Raji (cell line): ENCODE results near the gene IQSEC1.

ENCODE experiments used
- POLR2A ChIP-seq: IDR thresholded peaks from 2 replicates; pipeline ENCODE4 v1.6.1; 2011; ENCODE audit warnings: low read depth, low read length, control low read depth; ENCODE audit not compliant: insufficient read depth

The IQSEC1 gene

GRCh38 chr3:12944413-12944812 is 128.8 kb downstream of the IQSEC1 start:
- no peak for TF ChIP-seq POLR2A

GRCh38 chr3:12943124-12944021 is 129.9 kb downstream of the IQSEC1 start:
- no peak for TF ChIP-seq POLR2A

- no peak for TF ChIP-seq POLR2A
Measured at GRCh38 chr3:12941495-12942023, 131.7 kb downstream of the IQSEC1 start.

GRCh38 chr3:12940854-12941253 is 132.4 kb downstream of the IQSEC1 start:
- no peak for TF ChIP-seq POLR2A

GRCh38 chr3:12939137-12939536 is 134.1 kb downstream of the IQSEC1 start:
- no peak for TF ChIP-seq POLR2A

GRCh38 chr3:12938258-12938711 is 134.9 kb downstream of the IQSEC1 start:
- TF ChIP-seq POLR2A = no peak

- no peak for TF ChIP-seq POLR2A
Measured at GRCh38 chr3:12935861-12936830, 137.1 kb downstream of the IQSEC1 start.

- TF ChIP-seq POLR2A = no peak
Measured at GRCh38 chr3:12935023-12935860, 138.0 kb downstream of the IQSEC1 start.

- TF ChIP-seq POLR2A = no peak
Measured at GRCh38 chr3:12934431-12934830, 138.8 kb downstream of the IQSEC1 start.

GRCh38 chr3:12933901-12934300 is 139.3 kb downstream of the IQSEC1 start:
- TF ChIP-seq POLR2A = no peak

GRCh38 chr3:12932754-12933153 is 140.5 kb downstream of the IQSEC1 start:
- TF ChIP-seq POLR2A = no peak

- TF ChIP-seq POLR2A = no peak
Measured at GRCh38 chr3:12932347-12932746, 140.9 kb downstream of the IQSEC1 start.

- no peak for TF ChIP-seq POLR2A
Measured at GRCh38 chr3:12931273-12931905, 141.8 kb downstream of the IQSEC1 start.

GRCh38 chr3:12929801-12930200 is 143.4 kb downstream of the IQSEC1 start:
- TF ChIP-seq POLR2A = no peak
